Endothelial cell (in vitro differentiated cells): ENCODE results near the gene CACNA1H. TPM values are rescaled to one million over a fixed set of nuclear protein-coding genes. Genes with fewer than 3 reads are reported as not detected.

Source experiments
- DNase-seq: peaks from one replicate; pipeline ENCODE4 v3.0.0; 2021; ENCODE audit warnings: low spot score
- H3K27ac Mint-ChIP-seq: one replicate; pipeline ENCODE4 v1.8.0; 2021; ENCODE audit warnings: mixed read lengths, inconsistent platforms; ENCODE audit not compliant: unreplicated experiment
- H3K27me3 Mint-ChIP-seq: one replicate; pipeline ENCODE4 v1.8.0; 2021; ENCODE audit warnings: mild to moderate bottlenecking, moderate library complexity, mixed read lengths, inconsistent platforms; ENCODE audit not compliant: unreplicated experiment
- H3K36me3 Mint-ChIP-seq: one replicate; pipeline ENCODE4 v1.8.0; 2021; ENCODE audit warnings: mild to moderate bottlenecking, low read depth, mixed read lengths, inconsistent platforms; ENCODE audit not compliant: unreplicated experiment
- H3K4me1 Mint-ChIP-seq: one replicate; pipeline ENCODE4 v1.8.0; 2021; ENCODE audit warnings: mild to moderate bottlenecking, mixed read lengths, inconsistent platforms; ENCODE audit not compliant: unreplicated experiment
- H3K4me3 Mint-ChIP-seq: one replicate; pipeline ENCODE4 v1.8.0; 2021; ENCODE audit warnings: mild to moderate bottlenecking, mixed read lengths, inconsistent platforms; ENCODE audit not compliant: unreplicated experiment
- H3K9me3 Mint-ChIP-seq: one replicate; pipeline ENCODE4 v1.8.0; 2021; ENCODE audit warnings: mixed read lengths, inconsistent platforms; ENCODE audit not compliant: unreplicated experiment
- CTCF ChIP-seq: fragments of 200-600 bp; sonication (generic); IDR thresholded peaks from one replicate; pipeline ENCODE4 v1.5.0; 2021; ENCODE audit warnings: antibody characterized with exemption; ENCODE audit not compliant: unreplicated experiment
- total RNA-seq: library from RNA; stranded (reverse); fragmentation: NEBNext Ultra II Directional; extraction: Animal tissue kit (Norgen Biotek cat#: 25700); gene quantifications from one replicate; pipeline ENCODE4 v1.2.1, GENCODE V29; 2021; ENCODE audit not compliant: unreplicated experiment

CACNA1H gene
- total RNA-seq, 1 donor from 2014 or later, result 3.4 TPM

- Mint-ChIP-seq H3K4me3 (no peak overlapping the region), H3K27me3 (peaks cover 4% of the 10 kb centered on the region), H3K36me3 (peaks cover 3% of the 10 kb centered on the region), H3K27ac (no peak overlapping the region), H3K9me3 (no peaks in the 10 kb centered on the region), H3K4me1 (no peaks in the 10 kb centered on the region)
- DNase-seq, result no peak
- no peak for TF ChIP-seq CTCF
These were observed 46.6 kb downstream of the CACNA1H start for GRCh38 chr16:1199347-1200013.

GRCh38 chr16:1200014-1200627, 47.2 kb downstream of the CACNA1H start:
- Mint-ChIP-seq H3K27ac (no peak overlapping the region), H3K4me3 (no peak overlapping the region), H3K9me3 (no peaks in the 10 kb centered on the region), H3K4me1 (no peaks in the 10 kb centered on the region), H3K36me3 (peaks cover 3% of the 10 kb centered on the region), H3K27me3 (peaks cover 4% of the 10 kb centered on the region)
- no peak for TF ChIP-seq CTCF
- DNase-seq, result no peak

GRCh38 chr16:1201444-1201843, 48.5 kb downstream of the CACNA1H start:
- Mint-ChIP-seq H3K4me3 (no peak overlapping the region), H3K27ac (no peak overlapping the region), H3K36me3 (peaks cover 3% of the 10 kb centered on the region), H3K4me1 (no peaks in the 10 kb centered on the region), H3K9me3 (no peaks in the 10 kb centered on the region), H3K27me3 (peaks cover 4% of the 10 kb centered on the region)
- TF ChIP-seq CTCF, result no peak
- no peak for DNase-seq

- no peak for TF ChIP-seq CTCF
- H3K27me3 Mint-ChIP-seq, result peaks cover 4% of the 10 kb centered on the region
- no peaks in the 10 kb centered on the region for H3K4me1 Mint-ChIP-seq
- peaks cover 3% of the 10 kb centered on the region for H3K36me3 Mint-ChIP-seq
- H3K27ac Mint-ChIP-seq, result no peak overlapping the region
- DNase-seq, result no peak
- no peaks in the 10 kb centered on the region for H3K9me3 Mint-ChIP-seq
- H3K4me3 Mint-ChIP-seq, result no peak overlapping the region
These were observed 49.4 kb downstream of the CACNA1H start for GRCh38 chr16:1202274-1202673.

- H3K27ac Mint-ChIP-seq, result no peak overlapping the region
- DNase-seq, result no peak
- H3K4me3 Mint-ChIP-seq, result no peak overlapping the region
- H3K9me3 Mint-ChIP-seq, result no peaks in the 10 kb centered on the region
- no peaks in the 10 kb centered on the region for H3K4me1 Mint-ChIP-seq
- no peak for TF ChIP-seq CTCF
- H3K27me3 Mint-ChIP-seq, result peaks cover 4% of the 10 kb centered on the region
- peaks cover 3% of the 10 kb centered on the region for H3K36me3 Mint-ChIP-seq
These were observed 52.0 kb downstream of the CACNA1H start for GRCh38 chr16:1204933-1205332.
